HL-60 (cell line): ENCODE measurements around the gene BTBD9.

Experiments
- CTCF ChIP-seq: IDR thresholded peaks from one replicate; pipeline ENCODE4 v1.5.1; 2011; ENCODE audit warnings: low read length, control low read depth, inconsistent platforms; ENCODE audit not compliant: insufficient read depth
- GABPA ChIP-seq: IDR thresholded peaks from 2 replicates; pipeline ENCODE4 v1.6.1; 2012; ENCODE audit warnings: low read depth
- POLR2AphosphoS5 ChIP-seq: IDR thresholded peaks from 2 replicates; pipeline ENCODE4 v1.6.1; 2012; ENCODE audit warnings: low read depth
- REST ChIP-seq: IDR thresholded peaks from 2 replicates; pipeline ENCODE4 v1.6.1; 2012; ENCODE audit warnings: low read depth; ENCODE audit not compliant: insufficient replicate concordance

- TF ChIP-seq CTCF = no peak
- TF ChIP-seq POLR2AphosphoS5 = no peak
- TF ChIP-seq GABPA = no peak
- no peak for TF ChIP-seq REST
These were observed 36.2 kb downstream of the BTBD9 start for GRCh38 chr6:38603496-38603895.
